Right lobe of liver (tissue), 6 donors: ENCODE measurements around the gene CENPP. TPM values are rescaled to one million over a fixed set of nuclear protein-coding genes. Genes with fewer than 3 reads are reported as not detected.

Experiments
- ATAC-seq, 4 donors: fragments of 200-7000 bp; cut with Tn5 transposase; one replicate each; pipeline ENCODE4 v1.9.1; 2020; ENCODE audit warnings: mild to moderate bottlenecking in 4 of 4, moderate library complexity in 4 of 4
- DNase-seq, 3 donors: peaks; one replicate each; pipeline ENCODE4 v3.0.0-alpha.2; 2020
- H3K27ac ChIP-seq, 3 donors: fragments of 200-600 bp; one replicate each; pipeline ENCODE4 v1.8.0; 2022
- H3K27me3 ChIP-seq, 2 donors: fragments of 200-600 bp; one replicate each; pipeline ENCODE4 v1.8.0; 2022
- H3K36me3 ChIP-seq, 4 donors: fragments of 200-600 bp; sonication (generic) in 1 of 4; one replicate each; pipeline versions ENCODE4 v1.5.1 to v1.8.0; 2017 to 2022; ENCODE audit warnings: control low read depth in 1 of 4
- H3K4me1 ChIP-seq, 4 donors: fragments of 200-600 bp; sonication (generic) in 1 of 4; one replicate each; pipeline versions ENCODE4 v1.5.1 to v1.8.0; 2017 to 2022; ENCODE audit warnings: control low read depth in 1 of 4
- H3K4me3 ChIP-seq, 3 donors: fragments of 200-600 bp; one replicate each; pipeline ENCODE4 v1.8.0; 2022
- H3K9me3 ChIP-seq, 4 donors: fragments of 200-600 bp; sonication (generic) in 1 of 4; one replicate each; pipeline versions ENCODE4 v1.5.1 to v1.8.0; 2017 to 2022; ENCODE audit warnings: control low read depth in 1 of 4
- POLR2A ChIP-seq: fragments of 450-650 bp; IDR thresholded peaks from one replicate; pipeline ENCODE4 v1.6.1; 2017; ENCODE audit warnings: antibody characterized with exemption, mild to moderate bottlenecking
- WGBS: methylation state at CpG from one replicate; pipeline ENCODE4 v1.1.6; 2018; ENCODE audit warnings: low coverage, low lambda C conversion rate; ENCODE audit not compliant: insufficient coverage; ENCODE audit errors: missing lambda C conversion rate; 5-methylcytosine and 5-hydroxymethylcytosine counted together
- intact Hi-C, 2 donors: fragments of 100-400 bp; cut with DNase I; formaldehyde crosslinking; loops; one replicate each; pipeline versions ENCODE4 v1.11.2 to v1.14.1; 2022
- total RNA-seq, 6 experiments: library from RNA; depleted of rRNA in 2 of 6; stranded (reverse); fragments of >200 nt in 2 of 6; fragmentation: NEBNext Ultra II Directional in 3 of 6; extraction: Animal tissue kit (Norgen Biotek cat#: 25700) in 3 of 6; gene quantifications; one replicate each; pipeline versions ENCODE4 v1.1.0 to v1.2.4, GENCODE V29; 2016 to 2023
- TF ChIP-seq, protein P1 (sequence below), 4 donors: fragments of 200-600 bp in 3 of 4; fragments of 450-650 bp in 1 of 4; IDR thresholded peaks; one replicate each; pipeline versions ENCODE4 v1.5.1 to v1.8.0; 2016 to 2022; ENCODE audit warnings: antibody characterized with exemption in 4 of 4, mild to moderate bottlenecking in 2 of 4
- donor health status: DM: no; HTN: yes; CAD: no.
- donor health status: DM: no; HTN: no; CAD: no.
- donor health status: DM: no; HTN: no; CAD: no.
- donor health status: DM: no; HTN: yes; CAD: no.
- donor health status: DM: no; HTN: yes; CAD: no.

CENPP gene
- total RNA-seq, 6 experiments from 2014 or later, result 1.0 to 3.7 (median 1.5) TPM

DNA sequence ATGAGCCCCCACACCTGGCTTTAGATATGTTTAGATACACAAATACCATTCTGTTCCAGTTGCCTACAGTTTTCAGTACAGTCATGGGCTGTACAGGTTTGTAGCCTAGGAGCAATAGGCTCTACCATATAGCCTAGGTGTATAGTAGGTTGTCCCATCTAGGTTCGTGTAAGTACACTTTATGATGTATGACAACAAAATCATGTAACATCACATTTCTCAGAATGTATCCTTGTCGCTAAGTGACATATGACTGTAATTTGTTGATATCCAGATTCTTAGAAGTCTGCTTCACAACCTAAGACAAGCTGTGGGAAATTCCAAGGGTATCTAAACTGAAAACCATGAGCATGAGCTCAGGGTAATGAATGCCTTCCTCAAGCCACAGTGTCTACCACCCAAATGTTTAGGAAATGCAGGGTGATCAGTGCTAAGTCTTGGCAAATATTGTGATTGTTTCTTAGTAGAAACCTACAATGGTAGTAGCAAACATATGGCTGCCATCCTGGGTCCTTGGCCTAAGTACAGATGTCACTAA lies 201.6 kb downstream of the CENPP start:
- no peak overlapping the region for H3K27ac ChIP-seq
- peaks cover 0 to 5% (median 0%) of the 10 kb centered on the region in 4 donors for H3K4me1 ChIP-seq
- TF ChIP-seq POLR2A, result no peak
- no peak overlapping the region for H3K4me3 ChIP-seq
- H3K27me3 ChIP-seq, result no peaks in the 10 kb centered on the region
- DNase-seq, result no peak
- no peak for ATAC-seq
- no peaks in the 10 kb centered on the region for H3K36me3 ChIP-seq
- intact Hi-C loops, result no loop called here
- WGBS, result 89% methylated on average over 1 of the region's 2 CpGs
- no peaks in the 10 kb centered on the region for H3K9me3 ChIP-seq

DNA sequence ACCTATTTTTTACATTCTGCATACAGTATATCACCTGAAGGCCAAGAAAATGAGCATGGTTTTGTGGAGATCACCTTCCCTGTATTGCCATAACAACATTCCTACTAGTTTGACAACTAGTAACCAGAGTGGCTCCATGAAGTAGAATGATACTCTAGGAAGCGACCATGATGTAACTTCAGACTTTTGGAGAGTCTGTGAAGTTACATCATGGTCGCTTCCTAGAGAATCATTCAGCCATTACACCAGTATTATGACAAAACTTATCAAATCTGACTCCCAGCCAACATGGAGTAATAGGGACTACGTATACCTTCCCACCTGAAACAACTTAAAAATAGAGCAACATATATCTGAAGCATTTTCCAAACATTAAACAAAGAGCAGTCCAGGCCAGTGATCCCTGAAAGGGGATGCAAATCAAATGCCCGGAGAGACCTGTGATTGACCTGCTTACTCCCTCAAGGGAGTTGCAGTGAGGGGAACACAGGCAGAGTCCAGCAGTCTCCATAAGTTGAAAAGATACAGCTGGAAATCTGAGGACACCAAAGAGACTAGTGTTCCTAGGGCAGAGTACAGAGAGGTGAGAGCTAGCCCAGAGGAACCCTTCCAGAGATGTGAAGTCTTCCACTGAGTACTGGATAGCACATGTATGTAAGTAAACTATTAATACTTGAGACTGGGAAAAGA lies 202.2 kb downstream of the CENPP start:
- whole genome bisulfite sequencing, result 85% methylated on average over 4 of the region's 4 CpGs
- H3K27me3 ChIP-seq, result no peaks in the 10 kb centered on the region
- no peak overlapping the region for H3K4me3 ChIP-seq
- no peaks in the 10 kb centered on the region for H3K9me3 ChIP-seq
- no peak for TF ChIP-seq POLR2A
- TF ChIP-seq, protein P1, sequence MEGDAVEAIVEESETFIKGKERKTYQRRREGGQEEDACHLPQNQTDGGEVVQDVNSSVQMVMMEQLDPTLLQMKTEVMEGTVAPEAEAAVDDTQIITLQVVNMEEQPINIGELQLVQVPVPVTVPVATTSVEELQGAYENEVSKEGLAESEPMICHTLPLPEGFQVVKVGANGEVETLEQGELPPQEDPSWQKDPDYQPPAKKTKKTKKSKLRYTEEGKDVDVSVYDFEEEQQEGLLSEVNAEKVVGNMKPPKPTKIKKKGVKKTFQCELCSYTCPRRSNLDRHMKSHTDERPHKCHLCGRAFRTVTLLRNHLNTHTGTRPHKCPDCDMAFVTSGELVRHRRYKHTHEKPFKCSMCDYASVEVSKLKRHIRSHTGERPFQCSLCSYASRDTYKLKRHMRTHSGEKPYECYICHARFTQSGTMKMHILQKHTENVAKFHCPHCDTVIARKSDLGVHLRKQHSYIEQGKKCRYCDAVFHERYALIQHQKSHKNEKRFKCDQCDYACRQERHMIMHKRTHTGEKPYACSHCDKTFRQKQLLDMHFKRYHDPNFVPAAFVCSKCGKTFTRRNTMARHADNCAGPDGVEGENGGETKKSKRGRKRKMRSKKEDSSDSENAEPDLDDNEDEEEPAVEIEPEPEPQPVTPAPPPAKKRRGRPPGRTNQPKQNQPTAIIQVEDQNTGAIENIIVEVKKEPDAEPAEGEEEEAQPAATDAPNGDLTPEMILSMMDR (IDR thresholded peaks at IDR 0.05), result no peak
- no peak for DNase-seq
- H3K4me1 ChIP-seq, result peaks cover 0 to 5% (median 0%) of the 10 kb centered on the region in 4 donors
- H3K36me3 ChIP-seq, result no peaks in the 10 kb centered on the region
- no peak overlapping the region for H3K27ac ChIP-seq
- intact Hi-C loops, result no loop called here
- peak in 3 of 4 donors; percentile 25 to 65 (median 39) for ATAC-seq

DNA sequence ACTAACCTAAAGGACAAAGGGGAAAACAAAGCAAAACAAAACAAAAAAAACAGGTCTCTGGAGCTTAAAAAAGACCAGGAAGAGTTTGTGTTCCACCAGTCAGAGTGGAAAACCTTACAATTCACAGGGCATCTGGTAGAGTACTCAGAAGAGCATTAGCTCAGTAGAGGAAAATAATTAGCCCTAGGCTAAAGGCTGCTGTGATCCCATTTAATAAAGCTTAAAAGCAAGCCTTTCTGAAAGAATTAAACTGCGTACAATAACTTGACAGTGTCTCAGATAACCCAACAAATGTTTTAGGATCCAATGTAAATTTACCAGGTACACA lies 202.7 kb downstream of the CENPP start:
- intact Hi-C loops, result no loop called here
- no peak overlapping the region for H3K4me3 ChIP-seq
- DNase-seq (no peak), ATAC-seq (peak in 1 of 4 donors; percentile 30)
- TF ChIP-seq POLR2A, result no peak
- TF ChIP-seq, protein P1 (IDR thresholded peaks at IDR 0.05), result no peak
- no peaks in the 10 kb centered on the region for H3K9me3 ChIP-seq
- no peaks in the 10 kb centered on the region for H3K36me3 ChIP-seq
- 75% methylated on average over 1 of the region's 1 CpG for WGBS
- no peak overlapping the region for H3K27ac ChIP-seq
- no peaks in the 10 kb centered on the region for H3K27me3 ChIP-seq
- peaks cover 0 to 5% (median 0%) of the 10 kb centered on the region in 4 donors for H3K4me1 ChIP-seq

DNA sequence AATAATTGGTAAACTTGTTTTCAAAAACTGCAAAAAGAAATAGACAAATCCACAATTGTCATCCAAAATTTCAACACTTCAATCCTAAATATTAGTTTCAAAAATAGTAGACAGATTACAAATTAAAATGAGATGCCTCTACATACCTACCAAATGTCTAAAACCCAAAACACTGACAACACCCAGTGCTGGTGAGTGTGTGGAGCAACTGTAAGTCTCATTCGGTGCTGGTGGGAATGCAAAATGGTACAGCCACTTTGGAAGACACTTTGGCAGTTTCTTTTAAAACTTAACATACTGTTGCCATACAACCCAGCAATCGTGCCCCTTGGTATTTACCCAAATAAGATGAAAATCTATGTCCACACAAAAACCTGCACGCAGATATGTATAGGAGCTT lies 203.4 kb downstream of the CENPP start:
- whole genome bisulfite sequencing, result 90% methylated on average over 3 of the region's 3 CpGs
- Histone ChIP-seq H3K4me1 (peaks cover 0 to 11% (median 0%) of the 10 kb centered on the region in 4 donors), H3K4me3 (no peak overlapping the region), H3K36me3 (no peaks in the 10 kb centered on the region), H3K9me3 (no peaks in the 10 kb centered on the region), H3K27ac (no peak overlapping the region), H3K27me3 (no peaks in the 10 kb centered on the region)
- intact Hi-C loops, result no loop called here
- no peak for DNase-seq
- no peak for TF ChIP-seq POLR2A
- no peak for ATAC-seq

DNA sequence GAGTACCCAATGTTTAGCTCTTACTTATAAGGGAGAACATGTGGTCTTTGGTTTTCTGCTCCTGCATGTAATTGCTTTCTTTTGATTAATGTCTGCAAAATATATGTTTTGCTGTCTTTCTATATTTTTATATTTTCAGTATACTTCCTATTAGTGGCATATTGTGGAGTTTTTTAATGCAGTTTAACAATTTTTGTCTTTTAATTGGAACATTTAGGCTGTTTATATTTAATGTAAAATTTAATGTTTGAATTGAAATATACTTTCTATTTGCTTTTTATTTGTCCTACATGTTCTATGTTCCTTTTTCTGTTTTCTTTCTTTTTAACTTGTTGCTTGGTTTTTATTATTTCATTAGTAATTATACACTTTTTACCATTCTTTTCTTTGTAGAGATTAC lies 205.1 kb downstream of the CENPP start:
- TF ChIP-seq, protein P1 (IDR thresholded peaks at IDR 0.05), result no peak
- no peak for TF ChIP-seq POLR2A
- no peak overlapping the region for H3K4me3 ChIP-seq
- no peaks in the 10 kb centered on the region for H3K36me3 ChIP-seq
- H3K9me3 ChIP-seq, result no peaks in the 10 kb centered on the region
- H3K27ac ChIP-seq, result no peak overlapping the region
- intact Hi-C loops, result no loop called here
- no peaks in the 10 kb centered on the region for H3K27me3 ChIP-seq
- no peak for DNase-seq
- ATAC-seq, result no peak
- H3K4me1 ChIP-seq, result peaks cover 0 to 21% (median 0%) of the 10 kb centered on the region in 4 donors
